Adrenal gland (tissue), 12 donors: ENCODE data around the gene SAPCD1. TPM values are rescaled to one million over a fixed set of nuclear protein-coding genes. Genes with fewer than 3 reads are reported as not detected.

ENCODE experiments used
- DNase-seq, 7 donors: peaks; one replicate each; pipeline ENCODE4 v3.0.0-alpha.2; 2019 to 2020
- H3K27ac ChIP-seq, 5 donors: fragments of 200-600 bp; sonication (generic) in 4 of 5; 1 replicate in 3 of 5; 2 replicates in 2 of 5; pipeline versions ENCODE4 v1.5.1 to v1.8.0; 2016 to 2020; ENCODE audit warnings: mild to moderate bottlenecking in 1 of 5
- H3K27me3 ChIP-seq: fragments of 200-600 bp; 2 replicates; pipeline ENCODE4 v1.8.0; 2021
- H3K36me3 ChIP-seq, 2 donors: fragments of 200-600 bp; replicated peaks in 1 of 2; 1 replicate in 1 of 2; 2 replicates in 1 of 2; pipeline versions ENCODE4 v1.5.1 to v1.8.0; 2018 to 2022
- H3K4me1 ChIP-seq, 2 donors: fragments of 200-600 bp; replicated peaks in 1 of 2; 1 replicate in 1 of 2; 2 replicates in 1 of 2; pipeline versions ENCODE4 v1.5.1 to v1.8.0; 2018 to 2021
- H3K4me3 ChIP-seq, 4 donors: fragments of 200-600 bp; sonication (generic) in 3 of 4; one replicate each; pipeline ENCODE4 v1.5.1; 2016 to 2018
- H3K9me3 ChIP-seq, 3 donors: fragments of 200-600 bp; sonication (generic) in 1 of 3; replicated peaks in 1 of 3; 1 replicate in 2 of 3; 2 replicates in 1 of 3; pipeline versions ENCODE4 v1.5.1 to v1.8.0; 2016 to 2021
- CTCF ChIP-seq, 6 experiments: fragments of 450-650 bp in 4 of 6; fragments of 200-600 bp in 2 of 6; sonication (generic) in 1 of 6; IDR thresholded peaks; 1 replicate in 5 of 6; 2 replicates in 1 of 6; pipeline versions ENCODE4 v1.5.1 to v1.8.0; 2016 to 2021; ENCODE audit warnings: antibody characterized with exemption in 6 of 6, mild to moderate bottlenecking in 2 of 6, moderate library complexity in 1 of 6
- POLR2A ChIP-seq, 2 donors: fragments of 450-650 bp; IDR thresholded peaks; one replicate each; pipeline ENCODE4 v1.6.1; 2017; ENCODE audit warnings: antibody characterized with exemption in 2 of 2, mild to moderate bottlenecking in 2 of 2, moderate library complexity in 1 of 2
- WGBS, 4 donors: extraction: QIAGEN DNeasy Blood & Tissue Kit in 2 of 4; methylation state at CpG; one replicate each; pipeline versions ENCODE4 v1.1.5 to v1.1.7; 2013 to 2017; 5-methylcytosine and 5-hydroxymethylcytosine counted together
- intact Hi-C, 2 donors: fragments of 100-400 bp; cut with DNase I; formaldehyde crosslinking; loops; one replicate each; pipeline versions ENCODE4 v1.14.1 to v1.15.0; 2022 to 2023
- polyA plus RNA-seq, 3 donors: library from polyadenylated mRNA; stranded (reverse); fragments of 200-250 nt in 2 of 3; fragments of 350-450 nt in 1 of 3; fragmentation: Illumina TruSeq in 1 of 3; extraction: RNeasy Lipid Tissue Mini Kit (QIAGEN cat#74804) in 1 of 3; gene quantifications; one replicate each; pipeline ENCODE4 v1.2.3, GENCODE V29; 2013 to 2014
- total RNA-seq, 9 donors: library from RNA; depleted of rRNA in 4 of 9; stranded (reverse); fragments of >200 nt in 4 of 9; fragments of 120-200 nt in 1 of 9; fragmentation: NEBNext Ultra II Directional in 1 of 9; extraction: Animal tissue kit (Norgen Biotek cat#: 25700) in 1 of 9; gene quantifications; one replicate each; pipeline versions ENCODE4 v1.1.0 to v1.2.4, GENCODE V29; 2013 to 2023
- donor health status: healthy with polysubstance abuse.
- donor health status: Bipolar disorder and iron deficiency.
- donor health status: DM: yes; HTN: yes; CAD: no.
- donor health status: DM: no; HTN: no; CAD: no.
- donor health status: DM: no; HTN: no; CAD: no.
- donor health status: DM: yes; HTN: yes; CAD: no.

Gene SAPCD1
- total and polyA plus RNA-seq, 12 donors, result 0.46 to 17.2 (median 0.96) TPM; not detected in 5

GRCh38 chr6:31767096-31767645 lies 4.7 kb downstream of the SAPCD1 start:
- no peak for TF ChIP-seq POLR2A (IDR thresholded peaks at IDR 0.05)
- no peak for TF ChIP-seq CTCF (IDR thresholded peaks at IDR 0.05)
- intact Hi-C loops, result loop anchor here in 1 of 2 donors (5.0 kb wide), 1 partner anchor 85 kb away; the partner anchor contains the start of gene LY6G5C
- no peak overlapping the region for H3K27ac ChIP-seq
- H3K36me3 ChIP-seq, result no peaks in the 10 kb centered on the region
- no peak overlapping the region for H3K4me3 ChIP-seq
- H3K4me1 ChIP-seq, result no peaks in the 10 kb centered on the region
- H3K9me3 ChIP-seq, result no peaks in the 10 kb centered on the region
- DNase-seq, result no peak
- H3K27me3 ChIP-seq, result no peaks in the 10 kb centered on the region
- 63 to 77% (median 73%) methylated on average over 4 to 6 of the region's 6 CpGs for WGBS, 4 donors

- no peak for DNase-seq
- H3K27me3 ChIP-seq, result no peaks in the 10 kb centered on the region
- no peaks in the 10 kb centered on the region for H3K4me1 ChIP-seq
- TF ChIP-seq CTCF (IDR thresholded peaks at IDR 0.05) (no peak), POLR2A (IDR thresholded peaks at IDR 0.05) (no peak)
- WGBS, 4 donors, result 79 to 84% (median 81%) methylated on average over 16 to 18 of the region's 18 CpGs
- H3K36me3 ChIP-seq, result no peaks in the 10 kb centered on the region
- intact Hi-C loops, result loop anchor here in 1 of 2 donors (5.0 kb wide), 1 partner anchor 86 kb away; the partner anchor contains the start of gene LY6G5C
- H3K9me3 ChIP-seq, result no peaks in the 10 kb centered on the region
- H3K27ac ChIP-seq, result peak overlapping the region in 1 of 5 donors; percentile 26
- H3K4me3 ChIP-seq, result no peak overlapping the region
Observed at GRCh38 chr6:31768363-31769257, 6.2 kb downstream of the SAPCD1 start.

GRCh38 chr6:31769684-31770371 lies 7.4 kb downstream of the SAPCD1 start:
- no peaks in the 10 kb centered on the region for H3K36me3 ChIP-seq
- H3K4me1 ChIP-seq, result no peaks in the 10 kb centered on the region
- WGBS, 4 donors, result 53 to 58% (median 55%) methylated on average over 12 of the region's 12 CpGs

More at GRCh38 chr6:31769684-31770371, 7.4 kb downstream of the SAPCD1 start:
- no peaks in the 10 kb centered on the region for H3K9me3 ChIP-seq
- intact Hi-C loops, result loop anchor here in 1 of 2 donors (5.0 kb wide), 1 partner anchor 88 kb away; the partner anchor contains the start of gene LY6G5C
- peak; percentile 67 to 90 (median 75) for DNase-seq
- H3K4me3 ChIP-seq, result no peak overlapping the region
- H3K27ac ChIP-seq, result no peak overlapping the region
- H3K27me3 ChIP-seq, result no peaks in the 10 kb centered on the region
- TF ChIP-seq CTCF (IDR thresholded peaks at IDR 0.05), result peak; percentile 57 to 75 (median 72)
- TF ChIP-seq POLR2A (IDR thresholded peaks at IDR 0.05), result no peak
